CD4-positive, alpha-beta memory T cell (primary cell): ENCODE measurements around the gene MB. TPM values are rescaled to one million over a fixed set of nuclear protein-coding genes. Genes with fewer than 3 reads are reported as not detected.

Experiments used
- CTCF ChIA-PET: fragments of 350-600 bp; sonication (Branson Sonifier 250); formaldehyde crosslinking; loops from one replicate; lab custom pipeline; 2021; ENCODE audit warnings: inconsistent platforms; ENCODE audit not compliant: partially characterized antibody; lab: Charles Lee
- POLR2A ChIA-PET: fragments of 350-600 bp; sonication (Branson Sonifier 250); formaldehyde crosslinking; loops from one replicate; lab custom pipeline; 2021; ENCODE audit not compliant: partially characterized antibody; lab: Charles Lee
- DNase-seq, 5 donors: peaks; one replicate each; pipeline versions ENCODE4 v3.0.0 to v3.0.0-alpha.2; 2020 to 2022; ENCODE audit warnings: mixed read lengths in 1 of 5
- H3K27ac ChIP-seq: one replicate; pipeline ENCODE4 v1.7.0; 2013; ENCODE audit warnings: low read depth, low read length
- H3K27me3 ChIP-seq: 2 replicates; pipeline ENCODE4 v1.7.0; 2013; ENCODE audit warnings: mild to moderate bottlenecking, low read length, moderate library complexity; ENCODE audit not compliant: insufficient read depth
- H3K36me3 ChIP-seq: 2 replicates; pipeline ENCODE4 v1.7.0; 2013; ENCODE audit warnings: mild to moderate bottlenecking, low read length, moderate library complexity; ENCODE audit not compliant: insufficient read depth
- H3K4me1 ChIP-seq: 2 replicates; pipeline ENCODE4 v1.7.0; 2013; ENCODE audit warnings: mild to moderate bottlenecking, low read length, moderate library complexity; ENCODE audit not compliant: insufficient read depth
- H3K4me3 ChIP-seq, 2 donors: one replicate each; pipeline ENCODE4 v1.7.0; 2013; ENCODE audit warnings: low read length in 2 of 2, mild to moderate bottlenecking in 1 of 2
- H3K9me3 ChIP-seq, 2 donors: one replicate each; pipeline ENCODE4 v1.7.0; 2013; ENCODE audit warnings: low read length in 2 of 2, control low read depth in 1 of 2; ENCODE audit not compliant: control insufficient read depth in 1 of 2
- H3K27ac Mint-ChIP-seq, 7 donors: one replicate each; pipeline ENCODE4 v1.8.0; 2020 to 2021; ENCODE audit warnings: mixed read lengths in 7 of 7, mild to moderate bottlenecking in 6 of 7, inconsistent platforms in 3 of 7, moderate library complexity in 3 of 7
- H3K27me3 Mint-ChIP-seq, 2 donors: one replicate each; pipeline ENCODE4 v1.8.0; 2020 to 2021; ENCODE audit warnings: mixed read lengths in 2 of 2
- H3K36me3 Mint-ChIP-seq, 2 donors: one replicate each; pipeline ENCODE4 v1.8.0; 2020 to 2021; ENCODE audit warnings: mixed read lengths in 2 of 2, inconsistent platforms in 1 of 2, mild to moderate bottlenecking in 1 of 2
- H3K4me1 Mint-ChIP-seq, 4 donors: one replicate each; pipeline ENCODE4 v1.8.0; 2020 to 2021; ENCODE audit warnings: mixed read lengths in 4 of 4, mild to moderate bottlenecking in 1 of 4
- H3K4me3 Mint-ChIP-seq, 8 donors: one replicate each; pipeline ENCODE4 v1.8.0; 2020 to 2021; ENCODE audit warnings: mixed read lengths in 8 of 8, mild to moderate bottlenecking in 7 of 8, moderate library complexity in 6 of 8, inconsistent platforms in 3 of 8
- H3K9me3 Mint-ChIP-seq, 8 donors: one replicate each; pipeline ENCODE4 v1.8.0; 2020 to 2021; ENCODE audit warnings: mixed read lengths in 8 of 8, mild to moderate bottlenecking in 5 of 8, inconsistent platforms in 3 of 8, moderate library complexity in 1 of 8
- intact Hi-C: fragments of 100-400 bp; cut with micrococcal nuclease; formaldehyde crosslinking; loops from one replicate; pipeline ENCODE4 v1.15.1; 2023
- polyA plus RNA-seq, 2 donors: library from polyadenylated mRNA; unstranded; fragments of 300-500 nt; fragmentation: Illumina TruSeq; gene quantifications; one replicate each; pipeline ENCODE4 v1.2.3, GENCODE V29; 2021
- total RNA-seq, 2 experiments: library from RNA; stranded (reverse); gene quantifications; one replicate each; pipeline ENCODE4 v1.2.3, GENCODE V29; 2021

MB gene
- total and polyA plus RNA-seq, 4 experiments from 2014 or later = not detected

- no peaks in the 10 kb centered on the region for H3K9me3 Mint-ChIP-seq
- no peaks in the 10 kb centered on the region for H3K27me3 ChIP-seq
- no peaks in the 10 kb centered on the region for H3K9me3 ChIP-seq
- no peak overlapping the region for H3K4me3 ChIP-seq
- no peak for DNase-seq
- no peaks in the 10 kb centered on the region for H3K4me1 ChIP-seq
- H3K4me1 Mint-ChIP-seq = no peaks in the 10 kb centered on the region
- H3K27ac ChIP-seq = no peak overlapping the region
- no peaks in the 10 kb centered on the region for H3K36me3 ChIP-seq
- H3K27me3 Mint-ChIP-seq = peaks cover 0 to 6% of the 10 kb centered on the region in 2 donors
- intact Hi-C loops = no loop called here
- CTCF ChIA-PET = interaction anchor here (1.3 kb wide), 1 partner anchor 15 kb away, joined by 5 read pairs; no protein-coding TSS in a partner anchor
- no peak overlapping the region for H3K27ac Mint-ChIP-seq
- H3K36me3 Mint-ChIP-seq = no peaks in the 10 kb centered on the region
- H3K4me3 Mint-ChIP-seq = no peak overlapping the region
- POLR2A ChIA-PET = no interaction called here
These were observed 19.3 kb downstream of the MB start for GRCh38 chr22:35597692-35598395.

GRCh38 chr22:35596821-35597220 lies 20.3 kb downstream of the MB start:
- intact Hi-C loops = no loop called here
- peaks cover 2 to 10% of the 10 kb centered on the region in 2 donors for H3K27me3 Mint-ChIP-seq
- H3K4me1 Mint-ChIP-seq = no peaks in the 10 kb centered on the region
- no peak overlapping the region for H3K4me3 Mint-ChIP-seq
- Histone ChIP-seq H3K9me3 (no peaks in the 10 kb centered on the region), H3K36me3 (no peaks in the 10 kb centered on the region), H3K4me3 (no peak overlapping the region), H3K4me1 (no peaks in the 10 kb centered on the region), H3K27me3 (no peaks in the 10 kb centered on the region), H3K27ac (no peak overlapping the region)
- POLR2A ChIA-PET = no interaction called here
- no peaks in the 10 kb centered on the region for H3K36me3 Mint-ChIP-seq
- no peaks in the 10 kb centered on the region for H3K9me3 Mint-ChIP-seq
- DNase-seq = no peak
- CTCF ChIA-PET = no interaction called here
- no peak overlapping the region for H3K27ac Mint-ChIP-seq

DNA sequence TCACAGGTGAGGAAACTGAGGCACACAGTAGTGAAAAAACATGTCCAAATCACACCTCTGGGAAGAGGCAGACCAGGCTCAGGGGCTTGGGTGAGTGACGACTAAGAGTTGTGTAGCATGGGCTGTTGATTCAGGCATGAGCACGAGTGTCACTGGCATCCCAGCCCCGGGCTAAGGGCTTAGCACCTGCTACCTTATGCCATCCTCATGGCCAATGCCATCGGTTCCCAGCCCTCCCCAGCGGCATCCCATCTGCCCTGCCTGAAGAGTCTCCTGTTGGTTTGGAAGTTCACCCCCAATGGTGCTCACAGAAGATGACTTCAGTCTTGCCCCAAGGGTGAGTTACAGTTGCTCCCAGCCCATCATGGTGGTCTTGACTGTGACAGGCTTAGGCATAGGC lies 22.4 kb downstream of the MB start:
- CTCF ChIA-PET = no interaction called here
- Histone ChIP-seq H3K4me3 (no peak overlapping the region), H3K36me3 (no peaks in the 10 kb centered on the region), H3K4me1 (no peaks in the 10 kb centered on the region), H3K9me3 (no peaks in the 10 kb centered on the region), H3K27me3 (no peaks in the 10 kb centered on the region), H3K27ac (no peak overlapping the region)
- POLR2A ChIA-PET = no interaction called here
- intact Hi-C loops = no loop called here
- Mint-ChIP-seq H3K9me3 (no peaks in the 10 kb centered on the region), H3K27ac (no peak overlapping the region), H3K27me3 (peaks cover 2 to 10% of the 10 kb centered on the region in 2 donors), H3K4me3 (no peak overlapping the region), H3K36me3 (no peaks in the 10 kb centered on the region), H3K4me1 (no peaks in the 10 kb centered on the region)
- no peak for DNase-seq

DNA sequence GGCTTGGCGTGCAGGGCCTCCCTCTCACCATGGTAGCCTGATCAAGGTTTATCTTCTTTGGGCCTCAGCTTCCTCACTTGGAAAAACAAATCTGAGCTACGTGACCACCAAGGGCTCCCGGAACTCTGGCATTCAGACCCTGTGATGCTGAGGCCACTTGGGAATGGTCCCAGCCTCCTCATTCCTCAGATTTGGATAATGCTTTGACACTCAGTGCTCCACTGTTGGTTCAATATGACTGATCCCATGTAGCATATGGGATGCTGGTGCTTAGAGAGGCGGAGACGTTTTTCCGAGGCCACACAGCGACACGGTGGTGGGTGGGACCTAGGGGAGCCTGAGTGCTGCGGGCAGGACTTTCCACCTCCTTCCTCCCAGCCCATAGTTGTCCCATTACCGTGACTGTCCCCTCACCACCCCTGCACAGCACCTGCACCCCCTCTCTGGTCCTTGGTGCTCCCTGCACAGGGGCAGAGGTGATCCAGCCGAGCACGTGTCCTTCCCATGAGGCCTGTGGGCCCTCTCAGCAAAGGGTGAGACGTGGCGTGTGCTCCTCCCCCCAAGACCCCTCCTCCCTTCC lies 23.1 kb downstream of the MB start:
- no peak overlapping the region for H3K4me3 Mint-ChIP-seq
- no peaks in the 10 kb centered on the region for H3K9me3 Mint-ChIP-seq
- H3K27me3 Mint-ChIP-seq = peaks cover 2 to 10% of the 10 kb centered on the region in 2 donors

GRCh38 chr22:35593071-35593890 lies 23.8 kb downstream of the MB start:
- POLR2A ChIA-PET = no interaction called here
- no peak for DNase-seq
- no peaks in the 10 kb centered on the region for H3K4me1 ChIP-seq
- no peaks in the 10 kb centered on the region for H3K27me3 ChIP-seq
- H3K36me3 ChIP-seq = no peaks in the 10 kb centered on the region
- H3K9me3 Mint-ChIP-seq = no peaks in the 10 kb centered on the region
- no peaks in the 10 kb centered on the region for H3K36me3 Mint-ChIP-seq
- H3K4me3 ChIP-seq = no peak overlapping the region
- peaks cover 2 to 10% of the 10 kb centered on the region in 2 donors for H3K27me3 Mint-ChIP-seq
- H3K4me1 Mint-ChIP-seq = no peaks in the 10 kb centered on the region
- H3K27ac Mint-ChIP-seq = no peak overlapping the region
- no peak overlapping the region for H3K27ac ChIP-seq
- no peak overlapping the region for H3K4me3 Mint-ChIP-seq
- CTCF ChIA-PET = interaction anchor here (1.9 kb wide), 1 partner anchor 11 kb away, joined by 9 read pairs; no protein-coding TSS in a partner anchor
- intact Hi-C loops = no loop called here
- H3K9me3 ChIP-seq = no peaks in the 10 kb centered on the region

More for the DNA sequence above, 23.1 kb downstream of the MB start:
- no peaks in the 10 kb centered on the region for H3K9me3 ChIP-seq
- H3K36me3 Mint-ChIP-seq = no peaks in the 10 kb centered on the region
- H3K36me3 ChIP-seq = no peaks in the 10 kb centered on the region
- POLR2A ChIA-PET = no interaction called here
- no peak for DNase-seq
- CTCF ChIA-PET = no interaction called here
- no peak overlapping the region for H3K4me3 ChIP-seq
- H3K4me1 Mint-ChIP-seq = no peaks in the 10 kb centered on the region
- no peaks in the 10 kb centered on the region for H3K27me3 ChIP-seq
- no peaks in the 10 kb centered on the region for H3K4me1 ChIP-seq
- intact Hi-C loops = no loop called here
- no peak overlapping the region for H3K27ac Mint-ChIP-seq
- H3K27ac ChIP-seq = no peak overlapping the region

- Histone ChIP-seq H3K4me3 (no peak overlapping the region), H3K36me3 (no peaks in the 10 kb centered on the region), H3K27ac (no peak overlapping the region), H3K27me3 (no peaks in the 10 kb centered on the region), H3K9me3 (no peaks in the 10 kb centered on the region), H3K4me1 (no peaks in the 10 kb centered on the region)
- H3K4me3 Mint-ChIP-seq = no peak overlapping the region
- intact Hi-C loops = no loop called here
- no peak for DNase-seq
- no peaks in the 10 kb centered on the region for H3K36me3 Mint-ChIP-seq
- H3K9me3 Mint-ChIP-seq = no peaks in the 10 kb centered on the region
- H3K4me1 Mint-ChIP-seq = no peaks in the 10 kb centered on the region
- H3K27me3 Mint-ChIP-seq = peaks cover 2 to 10% of the 10 kb centered on the region in 2 donors
- POLR2A ChIA-PET = no interaction called here
- CTCF ChIA-PET = interaction anchor here (1.9 kb wide), 1 partner anchor 10 kb away, joined by 9 read pairs; no protein-coding TSS in a partner anchor
- peak overlapping the region in 1 of 7 donors; percentile 50 for H3K27ac Mint-ChIP-seq
These were observed 24.6 kb downstream of the MB start for GRCh38 chr22:35592418-35592967.
